GM11168 (cell line): ENCODE data around the gene MRPL39.

Source experiments
- in situ Hi-C: fragments of 300-500 bp; cut with MboI; formaldehyde crosslinking; loops from one replicate; pipeline ENCODE4 v1.12.0; 2022; ENCODE audit warnings: low sequenced_read_pairs; ENCODE audit not compliant: unreplicated experiment

MRPL39 gene

GRCh38 chr21:25619198-25619597, 11.9 kb upstream of the MRPL39 start:
- in situ Hi-C loops: loop anchor here (25.0 kb wide), 1 partner anchor 243 kb away; no protein-coding TSS in a partner anchor

DNA sequence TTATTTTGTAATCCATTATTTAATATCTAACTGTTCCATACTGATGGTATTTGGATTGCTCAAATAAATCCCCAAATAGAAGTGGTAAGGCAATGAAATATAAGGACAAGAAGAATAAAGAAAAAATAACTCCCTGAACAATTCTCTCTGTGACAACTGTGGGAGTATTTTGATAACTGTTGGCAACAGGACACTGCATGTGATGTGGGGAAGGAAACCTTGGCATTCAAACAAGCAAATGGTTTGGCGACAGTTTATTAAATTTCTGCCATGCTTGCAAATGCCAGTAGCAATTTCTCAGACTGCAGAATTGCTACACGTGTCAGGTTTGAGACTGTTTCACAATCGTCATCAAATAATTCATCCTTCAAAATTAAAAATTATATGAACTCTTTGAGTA, 8.6 kb upstream of the MRPL39 start:
- in situ Hi-C loops: loop anchor here (25.0 kb wide), 1 partner anchor 246 kb away; no protein-coding TSS in a partner anchor

DNA sequence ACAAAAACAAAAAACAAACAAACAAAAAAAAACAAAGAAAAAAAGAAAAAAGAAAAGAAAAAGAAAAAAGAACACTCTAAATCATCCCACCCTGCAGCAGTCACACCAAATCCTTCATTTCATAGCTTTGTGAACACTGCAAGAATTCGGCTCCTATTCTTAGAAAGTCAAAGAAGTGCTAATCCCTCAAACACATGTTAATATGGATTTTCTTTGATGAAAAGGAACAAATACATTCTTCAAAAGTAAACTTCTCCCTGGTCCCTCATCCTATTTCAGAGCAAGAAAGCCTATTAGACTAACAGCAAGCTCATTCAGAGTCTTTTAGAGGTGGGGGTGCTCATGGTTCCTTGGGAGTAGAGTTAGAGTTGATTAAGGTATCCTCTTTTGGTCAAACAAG, 7.2 kb upstream of the MRPL39 start:
- in situ Hi-C loops: loop anchor here (5.0 to 25.0 kb wide), 2 partner anchors 93 to 248 kb away; no protein-coding TSS in a partner anchor

DNA sequence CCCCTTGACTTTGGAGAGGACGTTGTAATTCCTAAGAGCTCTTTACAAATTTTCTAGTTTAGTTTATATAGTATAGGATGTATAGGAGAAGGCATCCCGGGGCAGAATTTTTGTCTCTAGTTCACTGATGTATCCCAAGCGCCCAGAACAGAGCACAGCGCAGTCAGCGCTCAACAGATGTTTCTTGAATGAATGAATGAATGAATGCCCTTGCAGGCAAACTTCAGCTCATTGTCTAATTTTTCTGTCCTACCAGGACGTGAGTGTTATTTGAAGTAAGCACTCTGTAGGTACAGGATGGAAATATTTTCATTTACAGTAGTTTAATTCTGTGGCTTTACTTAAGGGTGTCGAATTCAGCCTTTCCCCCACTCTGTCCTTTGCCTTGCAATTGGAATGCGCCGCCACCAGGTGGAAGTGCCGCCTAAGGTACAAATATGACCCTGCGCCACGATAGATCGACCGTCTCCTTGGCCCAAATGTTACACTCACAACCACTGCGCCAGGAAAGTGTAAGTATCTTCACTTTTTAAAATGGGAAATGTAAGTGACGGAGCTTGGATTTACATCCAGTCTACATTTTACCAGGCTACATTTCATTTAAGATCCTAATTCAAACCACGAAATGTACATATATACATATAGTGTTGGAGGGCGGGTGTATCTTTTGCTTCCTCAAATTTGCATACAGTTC, 910 bp upstream of the MRPL39 start:
- in situ Hi-C loops: loop anchor here (25.0 kb wide), 1 partner anchor 254 kb away; no protein-coding TSS in a partner anchor

DNA sequence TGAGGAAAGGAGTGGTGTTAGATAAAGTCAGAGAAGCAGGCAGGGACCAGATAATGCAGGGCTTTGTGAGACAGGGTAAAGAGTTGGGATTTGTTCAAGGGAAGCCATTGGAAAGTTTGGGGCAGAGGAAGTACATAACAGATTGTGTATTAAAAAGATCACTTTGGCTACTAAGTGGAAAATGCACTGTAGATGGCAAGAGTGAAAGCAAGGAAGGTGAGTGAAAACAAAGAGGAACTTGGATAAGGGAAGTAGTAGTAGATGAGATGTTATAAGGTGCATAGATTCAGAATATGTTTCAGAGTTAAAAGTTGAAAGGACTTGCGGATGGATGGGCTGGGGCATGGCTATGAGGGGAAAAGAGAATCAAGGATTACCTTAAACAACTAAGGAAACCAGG, 17.4 kb downstream of the MRPL39 start:
- in situ Hi-C loops: no loop called here

GRCh38 chr21:25586791-25587190, 20.5 kb downstream of the MRPL39 start:
- in situ Hi-C loops: no loop called here

- in situ Hi-C loops: no loop called here
These were observed 21.0 kb downstream of the MRPL39 start for GRCh38 chr21:25586326-25586725.

DNA sequence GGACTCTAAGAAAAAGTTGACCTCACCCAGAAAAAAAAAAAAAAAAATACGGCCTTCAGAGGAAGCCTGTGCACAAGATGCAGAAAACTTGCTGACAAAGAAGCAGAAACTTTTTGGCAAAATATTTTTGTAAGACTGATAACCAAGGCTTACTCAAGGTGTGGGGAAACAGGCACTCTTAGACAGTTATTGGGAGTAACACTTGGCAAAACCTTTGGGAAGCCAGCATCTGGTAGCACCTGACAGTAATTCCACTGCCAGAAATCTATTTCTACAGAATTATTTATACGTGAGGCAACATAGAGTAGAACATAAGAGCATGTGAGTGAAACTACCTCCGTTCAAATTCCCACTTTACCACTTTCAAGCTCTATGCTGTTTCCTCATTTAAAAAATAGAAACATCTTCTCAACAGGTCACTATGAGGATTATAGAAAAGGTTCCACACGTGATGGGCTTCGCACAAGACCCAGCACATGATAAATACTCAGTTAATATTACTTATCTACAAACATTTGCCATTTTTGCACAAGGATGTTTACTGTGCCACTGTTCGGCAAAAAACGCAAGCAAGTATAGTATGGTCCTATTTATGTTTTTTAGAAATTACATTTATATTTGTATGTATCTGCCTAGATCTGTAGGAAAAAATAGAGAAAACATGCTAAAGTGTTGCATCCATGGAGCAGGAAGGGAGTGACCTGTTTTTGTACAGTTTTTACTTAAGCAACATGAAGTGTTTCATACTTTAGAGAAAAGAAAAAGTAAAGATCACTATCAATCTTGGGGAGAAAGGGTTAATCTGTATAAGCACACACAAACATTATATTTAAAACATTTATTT, 22.2 kb downstream of the MRPL39 start:
- in situ Hi-C loops: no loop called here

GRCh38 chr21:25583370-25584130, 23.7 kb downstream of the MRPL39 start:
- in situ Hi-C loops: no loop called here

- in situ Hi-C loops: no loop called here
These were observed 24.4 kb downstream of the MRPL39 start for GRCh38 chr21:25582888-25583287.

DNA sequence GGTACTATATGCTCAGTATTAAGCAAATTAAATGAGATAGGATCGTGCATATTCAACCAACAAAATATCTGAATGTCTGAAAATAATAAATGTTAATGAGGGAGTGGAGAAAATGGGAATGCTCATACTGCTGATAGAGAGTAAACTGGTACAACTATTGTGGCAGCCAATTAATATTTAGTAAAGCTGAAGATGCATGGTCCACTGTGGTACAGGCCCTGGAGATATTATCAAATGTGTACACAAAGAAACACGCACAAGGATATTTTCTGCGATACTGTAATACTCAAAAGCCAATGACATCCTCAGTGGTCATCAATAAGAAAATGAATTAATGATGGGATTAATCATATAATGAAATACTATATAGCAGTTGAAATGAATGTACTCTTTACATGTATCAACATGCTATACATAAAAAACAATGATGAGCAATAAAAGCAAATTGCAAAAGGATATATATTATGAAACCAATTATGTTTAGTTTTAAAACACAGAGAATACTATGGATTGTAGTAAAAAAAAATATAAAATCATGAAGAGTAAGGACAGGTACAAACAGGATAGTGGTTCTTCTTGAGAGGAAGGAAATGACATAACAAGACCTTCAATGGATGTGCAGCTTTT, 25.0 kb downstream of the MRPL39 start:
- in situ Hi-C loops: no loop called here

GRCh38 chr21:25581582-25581981, 25.7 kb downstream of the MRPL39 start:
- in situ Hi-C loops: no loop called here

DNA sequence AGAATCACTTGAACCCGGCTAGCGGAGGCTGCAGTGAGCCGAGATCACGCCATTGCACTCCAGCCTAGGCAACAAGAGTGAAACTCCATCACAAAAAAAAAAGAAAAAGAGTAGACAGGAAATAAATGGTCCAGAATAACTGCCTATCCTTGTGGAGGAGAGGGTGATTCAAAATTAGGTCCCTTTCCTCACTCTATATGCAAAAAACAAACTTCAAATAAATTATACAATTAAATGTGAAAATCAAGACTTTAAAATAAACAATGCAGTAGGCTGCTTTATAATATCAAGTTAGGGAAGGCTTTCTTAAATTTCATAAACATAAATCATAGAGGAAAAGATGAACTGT, 26.4 kb downstream of the MRPL39 start:
- in situ Hi-C loops: no loop called here

DNA sequence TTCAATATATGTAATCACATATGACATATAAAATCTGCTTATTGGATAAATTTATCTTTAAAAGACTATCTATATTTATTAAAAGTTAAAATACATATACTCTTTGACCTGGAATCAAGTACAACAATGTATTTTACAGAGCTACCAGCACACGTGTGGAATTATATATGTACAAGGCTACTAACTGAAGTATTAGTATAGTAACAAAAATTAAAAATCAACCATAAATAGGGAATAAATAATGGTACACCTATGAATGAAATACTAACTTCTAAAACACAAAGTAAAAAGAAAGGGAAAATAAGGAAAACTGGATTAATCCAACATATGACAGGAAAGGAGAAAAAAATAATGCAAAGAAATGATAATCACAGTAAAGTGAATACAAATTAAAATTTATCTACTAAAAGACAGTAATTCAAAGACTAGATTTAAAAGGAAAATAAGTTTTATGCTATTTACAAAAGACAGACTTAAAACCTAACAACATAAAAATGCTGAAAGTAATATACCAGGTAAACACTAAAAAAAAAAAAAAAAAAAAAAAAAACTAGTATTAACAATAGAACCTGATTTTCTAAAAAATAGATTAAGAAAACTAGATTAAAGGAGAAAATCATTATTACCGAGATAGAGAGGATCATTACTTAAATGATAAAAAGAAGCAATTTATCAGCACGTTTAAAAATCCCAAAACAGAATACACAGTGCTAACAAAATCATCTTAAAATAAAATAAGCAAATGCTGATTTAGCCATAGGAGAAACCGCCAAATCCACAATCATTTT, 27.9 kb downstream of the MRPL39 start:
- in situ Hi-C loops: no loop called here

GRCh38 chr21:25578056-25578961, 29.0 kb downstream of the MRPL39 start:
- in situ Hi-C loops: no loop called here

DNA sequence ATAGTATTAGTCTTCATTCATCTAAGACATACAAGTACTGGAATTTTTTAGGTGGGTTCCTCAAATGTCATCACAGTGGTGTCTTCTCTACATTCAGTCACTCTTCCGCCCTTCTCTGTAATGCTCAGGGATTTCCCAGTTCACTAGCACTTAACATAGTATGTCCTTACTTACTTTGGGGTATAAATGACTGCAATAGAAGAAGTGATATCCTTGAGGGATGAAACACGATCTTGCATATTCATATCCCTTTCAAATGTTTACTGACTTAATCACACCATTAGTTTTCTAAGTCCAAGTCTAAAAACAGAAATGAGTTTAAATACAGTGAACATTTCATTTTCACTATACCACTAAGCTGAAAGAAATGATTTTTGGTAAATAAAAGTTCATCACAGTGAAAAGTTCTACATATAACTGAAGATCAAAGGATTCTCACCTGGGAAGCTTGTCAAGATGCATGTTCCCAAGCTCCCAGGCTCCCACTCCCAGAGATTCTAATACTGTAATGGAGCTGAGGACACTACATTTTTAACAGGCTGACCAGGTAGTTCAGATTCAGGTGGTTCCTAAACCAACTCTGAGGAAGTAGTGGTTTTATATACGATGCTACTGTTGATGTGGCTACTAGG, 29.7 kb downstream of the MRPL39 start:
- in situ Hi-C loops: no loop called here

- in situ Hi-C loops: no loop called here
These were observed 33.7 kb downstream of the MRPL39 start for GRCh38 chr21:25573409-25574206.
